Measurements from ENCODE around the gene TMEM63A. TPM values are rescaled to one million over a fixed set of nuclear protein-coding genes. Genes with fewer than 3 reads are reported as not detected.

TMEM63A gene
- total RNA-seq, 3 donors from 2014 or later (not counting 1 experiment from before 2014, with no cell fraction given): 101 to 166 (median 113) TPM

GRCh38 chr1:225845571-225846259 is 36.5 kb downstream of the TMEM63A start:
- peaks cover 18% of the 10 kb centered on the region for H3K36me3 ChIP-seq (ENCODE audit: control insufficient read depth, insufficient read depth, low read length)

GRCh38 chr1:225845097-225845496 is 37.1 kb downstream of the TMEM63A start:
- peaks cover 43% of the 10 kb centered on the region for H3K4me1 ChIP-seq (ENCODE audit: control insufficient read depth, insufficient read depth, low read length)
- DNase-seq: no peak
- H3K27me3 ChIP-seq (ENCODE audit: control insufficient read depth, insufficient read depth, low read length): no peaks in the 10 kb centered on the region
- H3K9me3 ChIP-seq (ENCODE audit: control insufficient read depth, insufficient read depth, low read length): no peaks in the 10 kb centered on the region
- no peak overlapping the region for H3K27ac ChIP-seq (ENCODE audit: low read length)
- intact Hi-C loops (cut with micrococcal nuclease): loop anchor here (10.0 kb wide), 1 partner anchor 130 kb away; no protein-coding TSS in a partner anchor
- no peak overlapping the region for H3K4me3 ChIP-seq (ENCODE audit: low read length)
- no peak for ATAC-seq
- Mint-ChIP-seq H3K4me3 (no peak overlapping the region), H3K27me3 (ENCODE audit: low read depth in 2 of 2) (no peaks in the 10 kb centered on the region), H3K9me3 (no peaks in the 10 kb centered on the region), H3K4me1 (peaks cover 24 to 47% of the 10 kb centered on the region in 2 donors), H3K36me3 (no peaks in the 10 kb centered on the region), H3K27ac (no peak overlapping the region)
- H3K36me3 ChIP-seq (ENCODE audit: control insufficient read depth, insufficient read depth, low read length): peaks cover 18% of the 10 kb centered on the region
- 96% methylated on average over 13 of the region's 14 CpGs for WGBS (ENCODE audit: insufficient coverage)
- no peak for TF ChIP-seq CTCF (IDR thresholded peaks at IDR 0.05)

More at GRCh38 chr1:225845571-225846259, 36.5 kb downstream of the TMEM63A start:
- ATAC-seq (no peak), DNase-seq (peak in 1 of 2 donors; percentile 59)
- WGBS (ENCODE audit: insufficient coverage): 95% methylated on average over 12 of the region's 13 CpGs
- H3K4me3 ChIP-seq (ENCODE audit: low read length): no peak overlapping the region
- H3K4me1 ChIP-seq (ENCODE audit: control insufficient read depth, insufficient read depth, low read length): peaks cover 49% of the 10 kb centered on the region
- no peaks in the 10 kb centered on the region for H3K27me3 Mint-ChIP-seq (ENCODE audit: low read depth in 2 of 2)
- H3K9me3 ChIP-seq (ENCODE audit: control insufficient read depth, insufficient read depth, low read length): no peaks in the 10 kb centered on the region
- peak overlapping the region in 1 of 2 donors; percentile 95 for H3K27ac Mint-ChIP-seq
- TF ChIP-seq CTCF (IDR thresholded peaks at IDR 0.05): no peak
- H3K36me3 Mint-ChIP-seq: no peaks in the 10 kb centered on the region
- H3K27ac ChIP-seq (ENCODE audit: low read length): no peak overlapping the region
- H3K9me3 Mint-ChIP-seq: no peaks in the 10 kb centered on the region
- H3K4me1 Mint-ChIP-seq: peaks cover 28 to 51% of the 10 kb centered on the region in 2 donors
- H3K27me3 ChIP-seq (ENCODE audit: control insufficient read depth, insufficient read depth, low read length): no peaks in the 10 kb centered on the region
- intact Hi-C loops (cut with micrococcal nuclease): loop anchor here (10.0 kb wide), 1 partner anchor 129 kb away; no protein-coding TSS in a partner anchor
- no peak overlapping the region for H3K4me3 Mint-ChIP-seq

- Histone ChIP-seq H3K4me3 (ENCODE audit: low read length) (no peak overlapping the region), H3K36me3 (ENCODE audit: control insufficient read depth, insufficient read depth, low read length) (peaks cover 18% of the 10 kb centered on the region), H3K4me1 (ENCODE audit: control insufficient read depth, insufficient read depth, low read length) (peaks cover 37% of the 10 kb centered on the region), H3K27me3 (ENCODE audit: control insufficient read depth, insufficient read depth, low read length) (no peaks in the 10 kb centered on the region), H3K27ac (ENCODE audit: low read length) (no peak overlapping the region), H3K9me3 (ENCODE audit: control insufficient read depth, insufficient read depth, low read length) (no peaks in the 10 kb centered on the region)
- Mint-ChIP-seq H3K27ac (peak overlapping the region in 1 of 2 donors; percentile 8), H3K9me3 (no peaks in the 10 kb centered on the region), H3K36me3 (no peaks in the 10 kb centered on the region), H3K4me1 (peaks cover 18 to 40% of the 10 kb centered on the region in 2 donors), H3K4me3 (no peak overlapping the region), H3K27me3 (ENCODE audit: low read depth in 2 of 2) (no peaks in the 10 kb centered on the region)
- no peak for DNase-seq
- 94% methylated on average over 18 of the region's 18 CpGs for WGBS (ENCODE audit: insufficient coverage)
- TF ChIP-seq CTCF (IDR thresholded peaks at IDR 0.05): no peak
- intact Hi-C loops (cut with micrococcal nuclease): loop anchor here (10.0 kb wide), 1 partner anchor 130 kb away; no protein-coding TSS in a partner anchor
- no peak for ATAC-seq
Observed at GRCh38 chr1:225844236-225845061, 37.7 kb downstream of the TMEM63A start.

Measured in natural killer cell (primary cell).